Fibroblast of villous mesenchyme (primary cell): ENCODE results near the gene RALGPS1. TPM values are rescaled to one million over a fixed set of nuclear protein-coding genes. Genes with fewer than 3 reads are reported as not detected.

Experiments
- DNase-seq: peaks from one replicate; pipeline ENCODE4 v3.0.0-alpha.2; 2010; ENCODE audit warnings: low read depth
- H3K4me3 ChIP-seq: 2 replicates; pipeline ENCODE4 v1.5.1; 2011; ENCODE audit warnings: low read depth, mild to moderate bottlenecking, low read length
- CTCF ChIP-seq: IDR thresholded peaks from 2 replicates; pipeline ENCODE4 v1.5.1; 2012; ENCODE audit warnings: low read depth, mild to moderate bottlenecking, low read length; ENCODE audit not compliant: insufficient read depth
- total RNA-seq: library from RNA; depleted of rRNA; stranded (reverse); fragments of >200 nt; gene quantifications from 2 replicates; pipeline ENCODE4 v1.2.3, GENCODE V29; 2012

RALGPS1 gene
- total RNA-seq, 1 donor: 2.6 TPM

DNA sequence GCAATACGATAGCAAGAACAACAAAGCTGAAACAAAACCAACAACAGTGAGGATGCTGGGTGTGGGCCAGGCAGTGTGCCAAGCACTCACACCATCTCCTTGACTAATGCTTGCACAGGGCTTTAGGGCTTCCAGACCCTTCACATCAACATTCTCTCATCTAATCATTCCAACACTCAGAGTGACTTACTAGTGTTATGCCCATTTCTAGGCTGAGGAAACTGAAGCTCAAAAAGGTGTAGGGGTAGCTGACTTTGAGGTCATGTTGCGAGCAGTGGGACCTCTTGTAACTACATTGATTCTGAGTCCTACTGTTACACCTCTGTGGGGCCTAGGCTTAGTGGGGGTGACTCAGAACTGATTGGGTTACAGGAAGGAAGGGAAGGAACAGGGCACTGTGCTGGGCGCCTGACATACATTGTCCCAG lies 198.2 kb downstream of the RALGPS1 start:
- DNase-seq: no peak
- H3K4me3 ChIP-seq: no peak overlapping the region
- no peak for TF ChIP-seq CTCF

- TF ChIP-seq CTCF: no peak
- H3K4me3 ChIP-seq: no peak overlapping the region
- DNase-seq: no peak
Observed at GRCh38 chr9:127113191-127113972, 198.8 kb downstream of the RALGPS1 start.

DNA sequence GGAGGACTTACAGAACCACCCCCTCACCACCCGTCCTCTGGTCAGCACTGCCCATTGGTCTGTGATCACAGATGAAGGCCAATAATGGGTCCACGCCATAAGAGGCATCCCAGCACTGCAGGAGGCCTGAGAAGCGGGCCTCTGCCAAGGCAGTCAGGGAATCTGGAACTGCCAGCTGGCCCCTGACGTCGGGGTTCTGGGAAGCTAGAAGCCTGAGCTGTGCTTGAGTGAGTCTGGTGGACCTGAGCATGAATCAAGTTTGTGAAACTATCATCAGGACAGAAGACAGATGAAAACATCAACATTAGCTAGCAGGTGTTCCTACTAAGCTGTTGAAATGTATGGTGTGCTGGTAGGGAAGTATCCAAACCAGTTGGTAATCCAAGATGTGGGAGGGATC lies 200.0 kb downstream of the RALGPS1 start:
- H3K4me3 ChIP-seq: no peak overlapping the region
- no peak for DNase-seq
- no peak for TF ChIP-seq CTCF

DNA sequence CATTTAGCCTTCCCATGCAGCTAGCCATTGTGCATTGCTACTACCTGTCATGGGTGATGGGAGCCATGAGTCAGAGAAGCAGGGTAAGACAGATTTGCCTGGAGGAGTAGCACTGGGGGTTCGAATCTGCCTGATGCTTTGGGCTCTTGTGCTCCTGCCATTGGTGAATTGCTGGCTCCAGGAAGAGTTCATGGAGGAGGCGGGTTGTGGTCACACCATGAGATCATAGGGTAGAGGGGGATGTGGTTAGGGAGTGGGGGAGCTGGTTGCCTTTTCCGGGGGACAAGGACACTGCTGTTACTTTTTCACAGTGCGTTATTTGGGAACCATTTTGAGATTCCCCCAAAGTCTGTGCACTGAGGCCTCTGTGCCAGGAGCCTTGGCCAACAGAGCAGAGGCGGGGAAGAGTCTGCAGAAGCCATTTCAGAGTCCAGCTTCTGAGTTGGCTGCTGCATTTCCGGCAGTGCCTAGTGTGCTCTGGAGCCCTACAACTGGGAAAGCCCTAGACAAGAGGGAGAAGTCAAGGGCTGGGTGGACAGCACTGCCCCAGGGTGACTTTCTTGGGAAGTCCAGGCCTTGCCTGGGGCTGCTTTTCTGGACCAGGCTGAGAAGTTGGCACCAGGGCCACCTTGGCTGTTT lies 201.6 kb downstream of the RALGPS1 start:
- no peak for DNase-seq
- no peak overlapping the region for H3K4me3 ChIP-seq
- no peak for TF ChIP-seq CTCF

DNA sequence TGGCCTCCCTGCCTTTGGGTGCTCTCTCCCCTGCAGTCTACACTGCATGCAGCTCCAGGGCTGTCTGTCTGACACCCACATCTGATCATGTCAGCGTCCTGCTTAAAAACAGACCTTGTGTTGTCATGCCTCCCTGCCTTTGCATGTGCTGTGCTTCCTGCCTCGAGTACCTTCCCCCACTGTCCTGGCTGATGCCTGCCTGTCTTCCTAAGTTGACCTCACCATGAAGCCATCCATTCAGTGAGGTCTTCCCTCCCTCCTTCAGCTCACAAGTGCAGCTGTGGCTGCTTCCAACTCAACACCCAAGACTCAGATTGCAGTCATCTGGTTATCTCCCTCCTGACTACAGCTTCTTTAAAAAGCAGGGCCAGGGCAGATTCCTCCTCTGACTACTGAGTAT lies 202.4 kb downstream of the RALGPS1 start:
- TF ChIP-seq CTCF: no peak
- H3K4me3 ChIP-seq: no peak overlapping the region
- no peak for DNase-seq

DNA sequence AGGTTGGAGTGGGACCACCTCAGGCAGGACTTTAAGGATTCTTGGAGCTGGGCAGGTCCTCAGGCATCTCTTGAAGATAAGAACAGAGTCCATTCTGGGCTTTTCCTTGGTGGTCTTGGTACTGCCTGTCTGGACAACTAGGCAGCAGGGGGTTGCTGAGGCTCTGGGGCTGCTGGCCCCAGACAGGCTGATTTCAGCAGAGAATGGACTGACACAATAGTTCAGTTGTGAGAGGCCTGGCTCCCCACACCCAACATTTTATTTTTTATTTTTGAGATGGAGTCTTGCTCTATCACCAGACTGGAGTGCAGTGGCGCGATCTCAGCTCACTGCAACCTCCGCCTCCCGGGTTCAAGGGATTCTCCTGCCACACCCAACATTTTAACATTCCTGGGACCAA lies 203.2 kb downstream of the RALGPS1 start:
- H3K4me3 ChIP-seq: no peak overlapping the region
- TF ChIP-seq CTCF: no peak
- DNase-seq: no peak
